Heart right ventricle (tissue), 16 donors: ENCODE data around the gene KIAA1671. TPM values are rescaled to one million over a fixed set of nuclear protein-coding genes. Genes with fewer than 3 reads are reported as not detected.

Experiments used
- ATAC-seq, 8 donors: fragments of 200-7000 bp; cut with Tn5 transposase; one replicate each; pipeline ENCODE4 v1.9.1; 2020; ENCODE audit warnings: mild to moderate bottlenecking in 8 of 8, moderate library complexity in 8 of 8, moderate number of reproducible peaks in 1 of 8
- DNase-seq, 2 donors: peaks; one replicate each; pipeline ENCODE4 v3.0.0-alpha.2; 2020
- H3K27ac ChIP-seq, 10 donors: fragments of 200-600 bp; sonication (generic) in 2 of 10; one replicate each; pipeline versions ENCODE4 v1.5.0 to v1.8.0; 2020 to 2022; ENCODE audit warnings: mild to moderate bottlenecking in 3 of 10
- H3K27me3 ChIP-seq, 7 donors: fragments of 200-600 bp; one replicate each; pipeline ENCODE4 v1.8.0; 2021 to 2022; ENCODE audit warnings: mild to moderate bottlenecking in 2 of 7
- H3K36me3 ChIP-seq, 9 donors: fragments of 200-600 bp; sonication (generic) in 1 of 9; one replicate each; pipeline versions ENCODE4 v1.5.0 to v1.8.0; 2020 to 2022; ENCODE audit warnings: mild to moderate bottlenecking in 2 of 9
- H3K4me1 ChIP-seq, 9 donors: fragments of 200-600 bp; sonication (generic) in 1 of 9; one replicate each; pipeline versions ENCODE4 v1.5.0 to v1.8.0; 2020 to 2022; ENCODE audit warnings: mild to moderate bottlenecking in 4 of 9
- H3K4me3 ChIP-seq, 10 donors: fragments of 200-600 bp; sonication (generic) in 2 of 10; one replicate each; pipeline versions ENCODE4 v1.5.0 to v1.8.0; 2020 to 2022; ENCODE audit warnings: mild to moderate bottlenecking in 7 of 10, moderate library complexity in 2 of 10
- H3K9me3 ChIP-seq, 11 donors: fragments of 200-600 bp in 10 of 11; sonication (generic) in 2 of 11; one replicate each; pipeline versions ENCODE4 v1.5.0 to v1.8.0; 2013 to 2022; ENCODE audit warnings: mild to moderate bottlenecking in 2 of 11, control low read depth in 1 of 11, moderate library complexity in 1 of 11
- WGBS, 2 donors: extraction: QIAGEN DNeasy Blood & Tissue Kit; methylation state at CpG; one replicate each; pipeline ENCODE4 v1.1.7; 2013; ENCODE audit warnings: inconsistent platforms in 1 of 2; 5-methylcytosine and 5-hydroxymethylcytosine counted together
- intact Hi-C, 10 donors: fragments of 100-400 bp; cut with DNase I; formaldehyde crosslinking; loops; one replicate each; pipeline versions ENCODE4 v1.11.1 to v1.14.2; 2022
- polyA plus RNA-seq, 2 donors: library from polyadenylated mRNA; stranded (reverse); fragments of 200-250 nt; gene quantifications; one replicate each; pipeline ENCODE4 v1.2.3, GENCODE V29; 2013
- total RNA-seq, 10 donors: library from RNA; stranded (reverse); fragmentation: NEBNext Ultra II Directional in 3 of 10; extraction: Animal tissue kit (Norgen Biotek cat#: 25700) in 3 of 10; gene quantifications; one replicate each; pipeline versions ENCODE4 v1.2.1 to v1.2.4, GENCODE V29; 2021 to 2023
- TF ChIP-seq, protein P1 (sequence below), 9 donors: fragments of 200-600 bp; sonication (generic) in 2 of 9; IDR thresholded peaks; one replicate each; pipeline versions ENCODE4 v1.5.0 to v1.8.0; 2021 to 2022; ENCODE audit warnings: antibody characterized with exemption in 9 of 9, mild to moderate bottlenecking in 5 of 9, moderate library complexity in 1 of 9
- donor health status: Arrhythmogenic right ventricular cardiomyopathy.
- donor health status: ischemic (EF 13 %, LVEDD 7.1; RV severe dilation, severe dysfunction).
- donor health status: healthy with polysubstance abuse.
- donor health status: DM: no; HTN: yes; CAD: no.
- donor health status: DM: no; HTN: no; CAD: no.
- donor health status: ischemic (EF 25% LVEDD 6.9; RV normal size, moderate dysfunction).
- donor health status: ischemic (EF 25% LVEDD 5.7; RV mildly dilated, moderate dysfunction).
- donor health status: healthy.
- donor health status: DM: yes; HTN: yes; CAD: no.
- donor health status: Ischemic cardiomyopathy.
- donor health status: ischemic (EF 35%, LVEDD 5.7; RV mildly dilated, moderate dysfunction).
- donor health status: nonischemic (EF 11% LVEDD 7.7; RV severe dilation, severe dysfunction).
- donor health status: DM: yes; HTN: yes; CAD: no.
- donor health status: PGD.
- donor health status: ischemic (EF 29% LVEDD 5.4; RV normal size, mild dysfunction).
- donor health status: nonischemic (EF 23%, LVEDD 6.1; RV moderate dilation, normal function).

KIAA1671 gene
- total and polyA plus RNA-seq, 12 donors, result 2.9 to 26.2 (median 13.7) TPM

DNA sequence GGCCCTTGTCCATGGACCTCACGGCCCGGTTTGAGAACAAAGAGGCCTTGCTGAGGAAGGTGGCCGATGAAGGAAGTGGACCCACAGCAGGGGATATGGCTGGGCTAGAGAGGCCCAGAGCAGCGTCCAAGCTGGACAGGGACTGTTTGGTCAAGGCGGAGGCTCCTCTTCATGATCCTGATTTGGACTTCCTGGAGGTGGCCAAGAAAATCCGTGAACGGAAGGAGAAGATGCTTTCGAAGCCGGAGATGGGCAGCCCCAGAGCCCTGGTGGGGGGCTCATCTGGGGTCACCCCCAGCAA is 76.3 kb downstream of the KIAA1671 start:
- Histone ChIP-seq H3K27me3 (no peaks in the 10 kb centered on the region), H3K27ac (peak overlapping the region in 8 of 10 donors; percentile 3 to 91 (median 52)), H3K4me3 (no peak overlapping the region), H3K9me3 (no peaks in the 10 kb centered on the region), H3K36me3 (peaks cover 0 to 28% (median 0%) of the 10 kb centered on the region in 9 donors), H3K4me1 (peaks cover 19 to 64% (median 33%) of the 10 kb centered on the region in 9 donors)
- peak in 5 of 8 donors; percentile 2 to 29 (median 10) for ATAC-seq
- DNase-seq, result no peak
- intact Hi-C loops, result loop anchor here in 8 of 10 donors (1.0 to 5.0 kb wide), 5 partner anchors 25 to 76 kb away; partner anchors contain the start of gene KIAA1671 (in 4 of the 8)
- TF ChIP-seq, protein P1, sequence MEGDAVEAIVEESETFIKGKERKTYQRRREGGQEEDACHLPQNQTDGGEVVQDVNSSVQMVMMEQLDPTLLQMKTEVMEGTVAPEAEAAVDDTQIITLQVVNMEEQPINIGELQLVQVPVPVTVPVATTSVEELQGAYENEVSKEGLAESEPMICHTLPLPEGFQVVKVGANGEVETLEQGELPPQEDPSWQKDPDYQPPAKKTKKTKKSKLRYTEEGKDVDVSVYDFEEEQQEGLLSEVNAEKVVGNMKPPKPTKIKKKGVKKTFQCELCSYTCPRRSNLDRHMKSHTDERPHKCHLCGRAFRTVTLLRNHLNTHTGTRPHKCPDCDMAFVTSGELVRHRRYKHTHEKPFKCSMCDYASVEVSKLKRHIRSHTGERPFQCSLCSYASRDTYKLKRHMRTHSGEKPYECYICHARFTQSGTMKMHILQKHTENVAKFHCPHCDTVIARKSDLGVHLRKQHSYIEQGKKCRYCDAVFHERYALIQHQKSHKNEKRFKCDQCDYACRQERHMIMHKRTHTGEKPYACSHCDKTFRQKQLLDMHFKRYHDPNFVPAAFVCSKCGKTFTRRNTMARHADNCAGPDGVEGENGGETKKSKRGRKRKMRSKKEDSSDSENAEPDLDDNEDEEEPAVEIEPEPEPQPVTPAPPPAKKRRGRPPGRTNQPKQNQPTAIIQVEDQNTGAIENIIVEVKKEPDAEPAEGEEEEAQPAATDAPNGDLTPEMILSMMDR (IDR thresholded peaks at IDR 0.05), result peak in 1 of 9 donors; percentile 1
- WGBS, 2 donors, result 73 to 79% methylated on average over 9 of the region's 9 CpGs

DNA sequence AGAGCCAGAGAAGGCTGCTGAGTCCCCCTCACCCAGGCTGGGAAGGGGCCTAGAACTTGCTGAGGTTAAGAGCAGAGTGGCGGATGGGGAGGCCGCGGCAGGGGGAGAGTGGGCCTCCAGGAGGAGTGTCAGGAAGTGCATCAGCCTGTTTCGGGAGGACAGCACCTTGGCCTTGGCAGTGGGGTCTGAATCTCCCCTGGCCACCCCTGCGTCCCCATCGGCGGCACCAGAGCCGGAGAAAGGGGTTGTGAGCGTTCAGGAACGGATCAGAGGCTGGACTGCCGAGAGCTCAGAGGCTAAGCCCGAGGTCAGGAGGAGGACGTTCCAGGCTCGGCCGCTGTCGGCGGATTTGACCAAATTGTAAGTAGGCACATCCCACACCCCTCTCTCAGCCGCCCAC is 76.7 kb downstream of the KIAA1671 start:
- 95 to 97% methylated on average over 18 of the region's 18 CpGs for WGBS, 2 donors
- no peaks in the 10 kb centered on the region for H3K9me3 ChIP-seq
- DNase-seq (no peak), ATAC-seq (no peak)
- intact Hi-C loops, result loop anchor here in 8 of 10 donors (1.0 to 5.0 kb wide), 5 partner anchors 26 to 77 kb away; partner anchors contain the start of gene KIAA1671 (in 4 of the 8)
- no peaks in the 10 kb centered on the region for H3K27me3 ChIP-seq
- TF ChIP-seq, protein P1 (IDR thresholded peaks at IDR 0.05), result no peak
- no peak overlapping the region for H3K4me3 ChIP-seq
- peaks cover 19 to 64% (median 33%) of the 10 kb centered on the region in 9 donors for H3K4me1 ChIP-seq
- H3K27ac ChIP-seq, result peak overlapping the region in 3 of 10 donors; percentile 3 to 91 (median 65)
- peaks cover 0 to 31% (median 0%) of the 10 kb centered on the region in 9 donors for H3K36me3 ChIP-seq

DNA sequence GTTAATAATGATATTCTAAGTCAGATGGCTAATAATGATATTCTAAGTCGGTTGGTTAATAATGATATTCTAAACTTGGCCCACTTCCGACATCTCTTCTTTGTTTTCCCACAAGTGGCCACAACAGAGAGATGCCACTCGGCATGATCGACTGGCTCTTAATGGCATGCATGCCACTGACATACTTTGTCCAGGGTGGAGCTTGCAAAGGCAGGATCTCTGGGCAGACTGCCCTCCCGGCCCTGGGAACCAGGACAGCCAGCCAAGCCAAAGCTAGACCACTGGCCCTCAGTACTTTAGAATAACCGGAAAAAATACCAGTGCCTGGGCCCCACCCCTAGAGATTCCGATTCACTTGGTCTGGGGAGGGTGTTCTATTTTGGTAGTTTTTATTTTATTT is 78.1 kb downstream of the KIAA1671 start:
- 44 to 50% methylated on average over 7 of the region's 7 CpGs for WGBS, 2 donors
- Histone ChIP-seq H3K4me3 (no peak overlapping the region), H3K36me3 (peaks cover 0 to 43% (median 0%) of the 10 kb centered on the region in 9 donors), H3K4me1 (peaks cover 15 to 57% (median 30%) of the 10 kb centered on the region in 9 donors), H3K27me3 (no peaks in the 10 kb centered on the region), H3K9me3 (no peaks in the 10 kb centered on the region), H3K27ac (peak overlapping the region in 1 of 10 donors; percentile 51)
- ATAC-seq (peak in 5 of 8 donors; percentile 56 to 77 (median 66)), DNase-seq (peak; percentile 55 to 58)
- TF ChIP-seq, protein P1 (IDR thresholded peaks at IDR 0.05), result no peak
- intact Hi-C loops, result no loop called here

DNA sequence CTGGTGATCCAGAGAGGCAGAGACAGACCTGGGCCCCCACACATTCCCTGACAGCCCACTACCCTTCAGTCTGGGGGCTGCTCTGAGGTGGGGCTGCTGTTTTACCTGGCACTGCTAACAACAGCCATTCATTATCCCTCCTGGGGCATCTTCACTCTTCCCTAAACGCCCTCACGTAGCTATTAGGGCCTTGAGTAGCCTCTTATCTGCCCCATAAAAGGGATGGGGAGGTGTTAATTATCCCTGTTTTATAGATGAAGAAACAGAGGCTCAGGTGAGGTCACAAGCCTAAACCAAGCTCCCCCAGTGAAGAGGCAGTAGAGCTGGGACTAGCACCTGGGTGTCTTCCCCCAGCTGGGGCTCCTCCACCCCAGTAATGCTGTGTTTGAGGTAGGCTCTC is 79.5 kb downstream of the KIAA1671 start:
- Histone ChIP-seq H3K27me3 (no peaks in the 10 kb centered on the region), H3K36me3 (peaks cover 0 to 47% (median 0%) of the 10 kb centered on the region in 9 donors), H3K27ac (no peak overlapping the region), H3K9me3 (no peaks in the 10 kb centered on the region), H3K4me1 (peaks cover 2 to 43% (median 20%) of the 10 kb centered on the region in 9 donors), H3K4me3 (no peak overlapping the region)
- intact Hi-C loops, result no loop called here
- TF ChIP-seq, protein P1 (IDR thresholded peaks at IDR 0.05), result no peak
- ATAC-seq (no peak), DNase-seq (no peak)
- 88 to 89% methylated on average over 2 of the region's 2 CpGs for WGBS, 2 donors
